ENCODE results near the gene DYRK1A.

DNA sequence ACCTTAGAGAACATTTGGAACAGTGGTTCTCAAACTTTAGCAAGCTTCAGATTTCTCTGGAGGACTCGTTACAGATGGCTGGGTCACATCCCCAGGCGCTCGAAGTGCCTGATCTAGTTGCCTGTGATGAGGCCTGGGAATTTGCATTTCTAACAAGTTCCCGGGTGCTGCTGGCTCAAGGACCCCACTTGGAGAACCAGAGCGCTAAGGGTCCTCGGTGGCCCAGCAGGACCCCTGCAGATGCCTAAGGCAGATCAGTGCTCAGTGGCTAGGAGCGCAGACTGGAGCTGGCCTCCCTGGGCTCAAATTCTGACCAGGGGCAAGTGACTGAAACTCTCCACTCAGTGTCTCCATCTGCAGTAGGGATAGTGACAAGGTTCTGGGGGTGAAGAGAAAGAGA is 208.2 kb downstream of the DYRK1A start:
- TF ChIP-seq, protein P1, sequence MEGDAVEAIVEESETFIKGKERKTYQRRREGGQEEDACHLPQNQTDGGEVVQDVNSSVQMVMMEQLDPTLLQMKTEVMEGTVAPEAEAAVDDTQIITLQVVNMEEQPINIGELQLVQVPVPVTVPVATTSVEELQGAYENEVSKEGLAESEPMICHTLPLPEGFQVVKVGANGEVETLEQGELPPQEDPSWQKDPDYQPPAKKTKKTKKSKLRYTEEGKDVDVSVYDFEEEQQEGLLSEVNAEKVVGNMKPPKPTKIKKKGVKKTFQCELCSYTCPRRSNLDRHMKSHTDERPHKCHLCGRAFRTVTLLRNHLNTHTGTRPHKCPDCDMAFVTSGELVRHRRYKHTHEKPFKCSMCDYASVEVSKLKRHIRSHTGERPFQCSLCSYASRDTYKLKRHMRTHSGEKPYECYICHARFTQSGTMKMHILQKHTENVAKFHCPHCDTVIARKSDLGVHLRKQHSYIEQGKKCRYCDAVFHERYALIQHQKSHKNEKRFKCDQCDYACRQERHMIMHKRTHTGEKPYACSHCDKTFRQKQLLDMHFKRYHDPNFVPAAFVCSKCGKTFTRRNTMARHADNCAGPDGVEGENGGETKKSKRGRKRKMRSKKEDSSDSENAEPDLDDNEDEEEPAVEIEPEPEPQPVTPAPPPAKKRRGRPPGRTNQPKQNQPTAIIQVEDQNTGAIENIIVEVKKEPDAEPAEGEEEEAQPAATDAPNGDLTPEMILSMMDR (IDR thresholded peaks at IDR 0.05) = no peak
- TF ChIP-seq POLR2A (IDR thresholded peaks at IDR 0.05) = no peak

Measured in prostate gland (tissue), 2 donors.